GM19025 (cell line): ENCODE measurements around the gene CACNA1D.
"Not testable (repeated sequence)": the region's sequence is repeated elsewhere in the genome, so short reads cannot be mapped to it uniquely, and the experiment has no call there.

ENCODE experiments used
- ATAC-seq: cut with Tn5 transposase; IDR thresholded peaks from one replicate; pipeline ENCODE4 v1.9.1; 2021; ENCODE audit warnings: mild to moderate bottlenecking, low read depth, moderate library complexity; ENCODE audit not compliant: unreplicated experiment

CACNA1D gene

GRCh38 chr3:53570081-53570480, 75.7 kb downstream of the CACNA1D start:
- no peak for ATAC-seq

GRCh38 chr3:53570709-53571108, 76.3 kb downstream of the CACNA1D start:
- ATAC-seq = no peak

- ATAC-seq = no peak
Measured at GRCh38 chr3:53571264-53571663, 76.9 kb downstream of the CACNA1D start.

GRCh38 chr3:53572184-53572583, 77.8 kb downstream of the CACNA1D start:
- not testable (repeated sequence) for ATAC-seq

GRCh38 chr3:53577506-53577905, 83.1 kb downstream of the CACNA1D start:
- ATAC-seq = no peak

GRCh38 chr3:53579636-53580035, 85.2 kb downstream of the CACNA1D start:
- ATAC-seq = no peak

- no peak for ATAC-seq
Measured at GRCh38 chr3:53581671-53582070, 87.3 kb downstream of the CACNA1D start.

GRCh38 chr3:53583161-53583690, 88.8 kb downstream of the CACNA1D start:
- no peak for ATAC-seq

- ATAC-seq = no peak
Measured at GRCh38 chr3:53585049-53585448, 90.6 kb downstream of the CACNA1D start.

GRCh38 chr3:53585627-53586026, 91.2 kb downstream of the CACNA1D start:
- no peak for ATAC-seq

- ATAC-seq = no peak
Measured at GRCh38 chr3:53588122-53588521, 93.7 kb downstream of the CACNA1D start.

GRCh38 chr3:53589201-53589600, 94.8 kb downstream of the CACNA1D start:
- no peak for ATAC-seq

GRCh38 chr3:53589806-53590205, 95.4 kb downstream of the CACNA1D start:
- no peak for ATAC-seq

GRCh38 chr3:53590606-53591005, 96.2 kb downstream of the CACNA1D start:
- ATAC-seq = no peak

- ATAC-seq = no peak
Measured at GRCh38 chr3:53591646-53592045, 97.2 kb downstream of the CACNA1D start.

GRCh38 chr3:53592862-53593261, 98.5 kb downstream of the CACNA1D start:
- no peak for ATAC-seq

GRCh38 chr3:53593611-53594010, 99.2 kb downstream of the CACNA1D start:
- no peak for ATAC-seq

GRCh38 chr3:53594276-53594675, 99.9 kb downstream of the CACNA1D start:
- no peak for ATAC-seq

GRCh38 chr3:53595660-53596059, 101.2 kb downstream of the CACNA1D start:
- ATAC-seq = no peak

- ATAC-seq = no peak
Measured at GRCh38 chr3:53597136-53597915, 102.9 kb downstream of the CACNA1D start.

- ATAC-seq = no peak
Measured at GRCh38 chr3:53599771-53600170, 105.4 kb downstream of the CACNA1D start.

- no peak for ATAC-seq
Measured at GRCh38 chr3:53602866-53603265, 108.5 kb downstream of the CACNA1D start.
